ENCODE data around the gene DENND4C.
"Not testable (repeated sequence)": the region's sequence is repeated elsewhere in the genome, so short reads cannot be mapped to it uniquely, and the experiment has no call there.

DENND4C gene

GRCh38 chr9:19371942-19372341 lies 141.4 kb downstream of the DENND4C start:
- peak in 2 of 58 donors; percentile 2 to 11 for DNase-seq

- DNase-seq = no peak
Measured at GRCh38 chr9:19372567-19372966, 142.1 kb downstream of the DENND4C start.

GRCh38 chr9:19373527-19373926 lies 143.0 kb downstream of the DENND4C start:
- no peak for DNase-seq

GRCh38 chr9:19375538-19375937 lies 145.0 kb downstream of the DENND4C start:
- DNase-seq = no peak

GRCh38 chr9:19376931-19377330 lies 146.4 kb downstream of the DENND4C start:
- no peak for DNase-seq

GRCh38 chr9:19378164-19378563 lies 147.7 kb downstream of the DENND4C start:
- DNase-seq = no peak

- no peak for DNase-seq
Measured at GRCh38 chr9:19378647-19379046, 148.2 kb downstream of the DENND4C start.

GRCh38 chr9:19379283-19379682 lies 148.8 kb downstream of the DENND4C start:
- DNase-seq = peak in 1 of 58 donors; percentile 1

- peak in 11 of 58 donors; percentile 25 to 70 (median 55) for DNase-seq
Measured at GRCh38 chr9:19379697-19380046, 149.2 kb downstream of the DENND4C start.

- no peak for DNase-seq
Measured at GRCh38 chr9:19380826-19381075, 150.3 kb downstream of the DENND4C start.

GRCh38 chr9:19381656-19382055 lies 151.2 kb downstream of the DENND4C start:
- no peak for DNase-seq

- DNase-seq = not testable (repeated sequence)
Measured at GRCh38 chr9:19385212-19385611, 154.7 kb downstream of the DENND4C start.

GRCh38 chr9:19385786-19386501 lies 155.5 kb downstream of the DENND4C start:
- no peak for DNase-seq

GRCh38 chr9:19386502-19387044 lies 156.1 kb downstream of the DENND4C start:
- DNase-seq = no peak

GRCh38 chr9:19387317-19387716 lies 156.8 kb downstream of the DENND4C start:
- DNase-seq = no peak

- not testable (repeated sequence) for DNase-seq
Measured at GRCh38 chr9:19389539-19389938, 159.0 kb downstream of the DENND4C start.

- DNase-seq = no peak
Measured at GRCh38 chr9:19397845-19398244, 167.4 kb downstream of the DENND4C start.

- DNase-seq = not testable (repeated sequence)
Measured at GRCh38 chr9:19403231-19403630, 172.7 kb downstream of the DENND4C start.

- no peak for DNase-seq
Measured at GRCh38 chr9:19404283-19405075, 174.0 kb downstream of the DENND4C start.

GRCh38 chr9:19405771-19406170 lies 175.3 kb downstream of the DENND4C start:
- peak in 2 of 58 donors; percentile 4 to 23 for DNase-seq

GRCh38 chr9:19408316-19408692 lies 177.8 kb downstream of the DENND4C start:
- DNase-seq = peak in 7 of 58 donors; percentile 24 to 62 (median 49)

GRCh38 chr9:19408693-19409400 lies 178.4 kb downstream of the DENND4C start, which contains the start of gene ACER2:
Gene ACER2, plus strand, starts transcription at chr9:19409009. Its CDS starts 76 bp downstream, at chr9:19409085.
- peak; percentile 50 to 97 (median 86) for DNase-seq

Measured in anterior cingulate cortex (tissue), 58 donors.